Measurements from ENCODE around the gene EVI5. TPM values are rescaled to one million over a fixed set of nuclear protein-coding genes. Genes with fewer than 3 reads are reported as not detected.
"Not testable (repeated sequence)": the region's sequence is repeated elsewhere in the genome, so short reads cannot be mapped to it uniquely, and the experiment has no call there.

EVI5 gene
- polyA plus RNA-seq, 1 donor from 2014 or later: 8.5 TPM

DNA sequence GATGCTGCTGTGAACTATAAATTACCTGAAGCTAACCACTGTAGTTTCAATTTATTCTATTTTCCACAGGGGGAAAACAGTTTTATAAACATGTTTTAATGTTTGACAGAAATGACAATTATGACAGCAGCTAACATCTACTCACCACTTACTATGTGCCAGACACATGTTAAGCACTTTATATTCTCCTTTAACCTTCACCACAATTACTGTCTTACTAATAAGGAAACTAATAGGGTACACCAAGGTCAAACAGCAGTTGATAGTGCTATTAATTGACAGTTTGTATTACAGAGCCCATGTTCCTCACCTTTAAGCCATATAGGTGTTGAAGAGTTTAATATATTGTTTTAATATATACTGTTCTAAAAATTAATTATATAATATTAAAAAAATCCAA lies 146.4 kb downstream of the EVI5 start:
- no peak overlapping the region for H3K27ac ChIP-seq (ENCODE audit: low read length)
- H3K9me3 ChIP-seq (ENCODE audit: low read length): no peaks in the 10 kb centered on the region
- no peak overlapping the region for H3K9ac ChIP-seq (ENCODE audit: low read length)
- H3K79me2 ChIP-seq (replicated peaks; ENCODE audit: insufficient read depth, low read length): no peaks in the 10 kb centered on the region
- no peaks in the 10 kb centered on the region for H3K9me2 ChIP-seq (ENCODE audit: insufficient read depth, low read length)
- no peaks in the 10 kb centered on the region for H3K27me3 ChIP-seq (ENCODE audit: insufficient read depth, low read depth, low read length)
- no peaks in the 10 kb centered on the region for H3K36me3 ChIP-seq (ENCODE audit: insufficient read depth, low read length)
- peak; percentile 38 for TF ChIP-seq POLR2AphosphoS5 (IDR thresholded peaks at IDR 0.05)
- TF ChIP-seq, protein P1, sequence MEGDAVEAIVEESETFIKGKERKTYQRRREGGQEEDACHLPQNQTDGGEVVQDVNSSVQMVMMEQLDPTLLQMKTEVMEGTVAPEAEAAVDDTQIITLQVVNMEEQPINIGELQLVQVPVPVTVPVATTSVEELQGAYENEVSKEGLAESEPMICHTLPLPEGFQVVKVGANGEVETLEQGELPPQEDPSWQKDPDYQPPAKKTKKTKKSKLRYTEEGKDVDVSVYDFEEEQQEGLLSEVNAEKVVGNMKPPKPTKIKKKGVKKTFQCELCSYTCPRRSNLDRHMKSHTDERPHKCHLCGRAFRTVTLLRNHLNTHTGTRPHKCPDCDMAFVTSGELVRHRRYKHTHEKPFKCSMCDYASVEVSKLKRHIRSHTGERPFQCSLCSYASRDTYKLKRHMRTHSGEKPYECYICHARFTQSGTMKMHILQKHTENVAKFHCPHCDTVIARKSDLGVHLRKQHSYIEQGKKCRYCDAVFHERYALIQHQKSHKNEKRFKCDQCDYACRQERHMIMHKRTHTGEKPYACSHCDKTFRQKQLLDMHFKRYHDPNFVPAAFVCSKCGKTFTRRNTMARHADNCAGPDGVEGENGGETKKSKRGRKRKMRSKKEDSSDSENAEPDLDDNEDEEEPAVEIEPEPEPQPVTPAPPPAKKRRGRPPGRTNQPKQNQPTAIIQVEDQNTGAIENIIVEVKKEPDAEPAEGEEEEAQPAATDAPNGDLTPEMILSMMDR (IDR thresholded peaks at IDR 0.05; ENCODE audit: poor library complexity, severe bottlenecking): no peak
- TF ChIP-seq, protein P2, sequence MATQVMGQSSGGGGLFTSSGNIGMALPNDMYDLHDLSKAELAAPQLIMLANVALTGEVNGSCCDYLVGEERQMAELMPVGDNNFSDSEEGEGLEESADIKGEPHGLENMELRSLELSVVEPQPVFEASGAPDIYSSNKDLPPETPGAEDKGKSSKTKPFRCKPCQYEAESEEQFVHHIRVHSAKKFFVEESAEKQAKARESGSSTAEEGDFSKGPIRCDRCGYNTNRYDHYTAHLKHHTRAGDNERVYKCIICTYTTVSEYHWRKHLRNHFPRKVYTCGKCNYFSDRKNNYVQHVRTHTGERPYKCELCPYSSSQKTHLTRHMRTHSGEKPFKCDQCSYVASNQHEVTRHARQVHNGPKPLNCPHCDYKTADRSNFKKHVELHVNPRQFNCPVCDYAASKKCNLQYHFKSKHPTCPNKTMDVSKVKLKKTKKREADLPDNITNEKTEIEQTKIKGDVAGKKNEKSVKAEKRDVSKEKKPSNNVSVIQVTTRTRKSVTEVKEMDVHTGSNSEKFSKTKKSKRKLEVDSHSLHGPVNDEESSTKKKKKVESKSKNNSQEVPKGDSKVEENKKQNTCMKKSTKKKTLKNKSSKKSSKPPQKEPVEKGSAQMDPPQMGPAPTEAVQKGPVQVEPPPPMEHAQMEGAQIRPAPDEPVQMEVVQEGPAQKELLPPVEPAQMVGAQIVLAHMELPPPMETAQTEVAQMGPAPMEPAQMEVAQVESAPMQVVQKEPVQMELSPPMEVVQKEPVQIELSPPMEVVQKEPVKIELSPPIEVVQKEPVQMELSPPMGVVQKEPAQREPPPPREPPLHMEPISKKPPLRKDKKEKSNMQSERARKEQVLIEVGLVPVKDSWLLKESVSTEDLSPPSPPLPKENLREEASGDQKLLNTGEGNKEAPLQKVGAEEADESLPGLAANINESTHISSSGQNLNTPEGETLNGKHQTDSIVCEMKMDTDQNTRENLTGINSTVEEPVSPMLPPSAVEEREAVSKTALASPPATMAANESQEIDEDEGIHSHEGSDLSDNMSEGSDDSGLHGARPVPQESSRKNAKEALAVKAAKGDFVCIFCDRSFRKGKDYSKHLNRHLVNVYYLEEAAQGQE (IDR thresholded peaks at IDR 0.05; ENCODE audit: borderline replicate concordance): no peak
- TF ChIP-seq EZH2 (IDR thresholded peaks at IDR 0.05; ENCODE audit: borderline replicate concordance, insufficient read depth, low read length, poor library complexity, severe bottlenecking): no peak
- TF ChIP-seq TAF1 (IDR thresholded peaks at IDR 0.05; ENCODE audit: low read depth): no peak
- TF ChIP-seq EP300 (conservative IDR thresholded peaks at IDR 0.05; ENCODE audit: poor library complexity, severe bottlenecking): peak; percentile 47
- no peak for TF ChIP-seq RAD21 (conservative IDR thresholded peaks at IDR 0.05)
- TF ChIP-seq MXI1 (conservative IDR thresholded peaks at IDR 0.05; ENCODE audit: poor library complexity, severe bottlenecking): no peak
- no peak for TF ChIP-seq SMC3 (conservative IDR thresholded peaks at IDR 0.05; ENCODE audit: poor library complexity)
- no peak overlapping the region for H2AFZ ChIP-seq (ENCODE audit: low read depth, low read length)
- H3K4me3 ChIP-seq (ENCODE audit: low read length): no peak overlapping the region
- H3K4me2 ChIP-seq (ENCODE audit: low read length): no peak overlapping the region
- H3F3A ChIP-seq (ENCODE audit: insufficient read depth, low read length, poor library complexity, severe bottlenecking): no peaks in the 10 kb centered on the region
- no peaks in the 10 kb centered on the region for H4K20me1 ChIP-seq (ENCODE audit: insufficient read depth)

DNA sequence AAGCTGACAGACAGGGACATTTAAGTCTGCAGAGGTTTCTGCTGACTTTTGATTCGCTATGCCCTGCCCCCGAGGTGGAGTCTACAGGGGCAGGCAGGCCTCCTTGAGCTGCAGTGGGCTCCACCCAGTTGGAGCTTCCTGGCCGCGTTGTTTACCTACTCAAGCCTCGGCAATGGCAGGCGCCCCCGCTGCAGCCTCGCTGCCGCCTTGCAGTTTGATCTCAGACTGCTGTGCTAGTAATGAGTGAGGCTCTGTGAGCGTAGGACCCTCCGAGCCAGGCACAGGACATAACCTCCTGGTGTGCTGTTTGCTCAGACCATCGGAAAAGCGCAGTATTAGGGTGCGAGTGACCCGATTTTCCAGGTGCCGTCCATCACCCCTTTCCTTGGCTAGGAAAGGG lies 149.7 kb downstream of the EVI5 start:
- H3K9me2 ChIP-seq (ENCODE audit: insufficient read depth, low read length); H3F3A ChIP-seq (ENCODE audit: insufficient read depth, low read length, poor library complexity, severe bottlenecking); H3K27me3 ChIP-seq (ENCODE audit: insufficient read depth, low read depth, low read length); H3K4me3 ChIP-seq (ENCODE audit: low read length); H2AFZ ChIP-seq (ENCODE audit: low read depth, low read length); H3K9me3 ChIP-seq (ENCODE audit: low read length); H3K4me2 ChIP-seq (ENCODE audit: low read length); H3K27ac ChIP-seq (ENCODE audit: low read length); H4K20me1 ChIP-seq (ENCODE audit: insufficient read depth); H3K36me3 ChIP-seq (ENCODE audit: insufficient read depth, low read length); H3K9ac ChIP-seq (ENCODE audit: low read length); H3K79me2 ChIP-seq (replicated peaks; ENCODE audit: insufficient read depth, low read length): not testable (repeated sequence)

DNA sequence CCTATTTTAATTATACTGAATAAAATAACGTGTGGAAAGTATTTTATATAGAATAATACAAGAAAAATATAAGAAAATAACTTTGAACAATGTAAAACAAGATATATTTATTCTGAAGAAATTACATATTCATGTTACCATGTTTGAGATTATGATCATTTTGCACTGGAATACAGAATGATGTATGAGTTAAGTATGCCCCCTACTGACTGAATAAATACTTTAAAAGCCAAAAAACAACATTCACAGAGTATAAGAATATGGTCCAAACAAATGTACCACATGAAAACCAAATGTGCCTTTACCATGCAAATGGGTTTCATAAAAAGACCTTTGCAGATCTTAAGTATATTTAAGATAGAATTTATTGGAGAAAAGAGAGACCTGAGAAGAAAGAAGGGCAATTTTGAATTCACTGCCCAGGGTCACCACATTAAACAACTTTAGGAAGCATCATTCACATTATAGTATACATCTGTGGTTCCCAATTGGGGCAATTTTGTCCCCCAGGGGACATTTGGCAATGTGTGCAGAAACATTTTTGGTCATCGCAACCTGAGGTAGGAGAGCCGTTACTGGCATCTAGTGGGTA lies 161.6 kb downstream of the EVI5 start:
- Histone ChIP-seq H3K9me3 (ENCODE audit: low read length) (no peaks in the 10 kb centered on the region), H3K9ac (ENCODE audit: low read length) (no peak overlapping the region), H3K36me3 (ENCODE audit: insufficient read depth, low read length) (no peaks in the 10 kb centered on the region), H3K4me3 (ENCODE audit: low read length) (no peak overlapping the region), H4K20me1 (ENCODE audit: insufficient read depth) (no peaks in the 10 kb centered on the region), H3K27ac (ENCODE audit: low read length) (no peak overlapping the region), H3K79me2 (replicated peaks; ENCODE audit: insufficient read depth, low read length) (no peaks in the 10 kb centered on the region), H3K4me2 (ENCODE audit: low read length) (no peak overlapping the region), H2AFZ (ENCODE audit: low read depth, low read length) (no peak overlapping the region), H3F3A (ENCODE audit: insufficient read depth, low read length, poor library complexity, severe bottlenecking) (no peaks in the 10 kb centered on the region), H3K27me3 (ENCODE audit: insufficient read depth, low read depth, low read length) (no peaks in the 10 kb centered on the region), H3K9me2 (ENCODE audit: insufficient read depth, low read length) (no peaks in the 10 kb centered on the region)
- peak; percentile 69 for TF ChIP-seq RAD21 (conservative IDR thresholded peaks at IDR 0.05)
- TF ChIP-seq, protein P1 (IDR thresholded peaks at IDR 0.05; ENCODE audit: poor library complexity, severe bottlenecking): peak; percentile 65
- peak; percentile 65 for TF ChIP-seq SMC3 (conservative IDR thresholded peaks at IDR 0.05; ENCODE audit: poor library complexity)
- TF ChIP-seq EP300 (conservative IDR thresholded peaks at IDR 0.05; ENCODE audit: poor library complexity, severe bottlenecking): no peak
- TF ChIP-seq TAF1 (IDR thresholded peaks at IDR 0.05; ENCODE audit: low read depth): no peak
- TF ChIP-seq MXI1 (conservative IDR thresholded peaks at IDR 0.05; ENCODE audit: poor library complexity, severe bottlenecking): no peak
- no peak for TF ChIP-seq POLR2AphosphoS5 (IDR thresholded peaks at IDR 0.05)
- TF ChIP-seq EZH2 (IDR thresholded peaks at IDR 0.05; ENCODE audit: borderline replicate concordance, insufficient read depth, low read length, poor library complexity, severe bottlenecking): no peak
- TF ChIP-seq, protein P2 (IDR thresholded peaks at IDR 0.05; ENCODE audit: borderline replicate concordance): no peak
